Caco-2 (cell line): ENCODE data around the gene CES1. TPM values are rescaled to one million over a fixed set of nuclear protein-coding genes. Genes with fewer than 3 reads are reported as not detected.
"Not testable (repeated sequence)": the region's sequence is repeated elsewhere in the genome, so short reads cannot be mapped to it uniquely, and the experiment has no call there.

Experiments used
- BruUV-seq: library from RNA; stranded (reverse); fragments of 400-500 nt; replicated peaks from 2 replicates; lab custom pipeline; 2021; lab: Mats Ljungman, UMichigan
- CTCF ChIA-PET: fragments of 300-600 bp; sonication (Branson Sonifier 250); formaldehyde crosslinking; loops from one replicate; lab custom pipeline; 2022; ENCODE audit warnings: antibody characterized with exemption; lab: Charles Lee
- POLR2A ChIA-PET: fragments of 300-600 bp; sonication (Branson Sonifier 250); formaldehyde crosslinking; loops from one replicate; lab custom pipeline; 2022; ENCODE audit warnings: antibody characterized with exemption; lab: Charles Lee
- DNase-seq, 2 experiments: peaks; one replicate each; pipeline versions ENCODE4 v3.0.0 to v3.0.0-alpha.2; 2020 to 2022
- H3K27me3 ChIP-seq: replicated peaks from 2 replicates; pipeline ENCODE4 v1.6.0; 2011; ENCODE audit warnings: low read length; ENCODE audit not compliant: control insufficient read depth, insufficient read depth
- H3K36me3 ChIP-seq: 2 replicates; pipeline ENCODE4 v1.5.1; 2011; ENCODE audit warnings: low read length; ENCODE audit not compliant: control insufficient read depth, insufficient read depth
- H3K4me1 ChIP-seq: fragments of 250-450 bp; sonication (Bioruptor Pico); 2 replicates; pipeline ENCODE4 v1.5.1; 2020; ENCODE audit warnings: mild to moderate bottlenecking
- H3K4me3 ChIP-seq: 2 replicates; pipeline ENCODE4 v1.5.1; 2011; ENCODE audit warnings: low read depth, mild to moderate bottlenecking, control low read depth, low read length
- H3K9me3 ChIP-seq: fragments of 250-450 bp; sonication (Bioruptor Pico); 2 replicates; pipeline ENCODE4 v1.5.1; 2020; ENCODE audit warnings: mild to moderate bottlenecking, moderate library complexity
- H3K27ac Mint-ChIP-seq: one replicate; pipeline ENCODE4 v1.8.0; 2022; ENCODE audit warnings: mixed read lengths; ENCODE audit not compliant: unreplicated experiment
- H3K27me3 Mint-ChIP-seq: one replicate; pipeline ENCODE4 v1.8.0; 2022; ENCODE audit warnings: mixed read lengths; ENCODE audit not compliant: insufficient read depth, unreplicated experiment
- H3K36me3 Mint-ChIP-seq: one replicate; pipeline ENCODE4 v1.8.0; 2022; ENCODE audit warnings: mild to moderate bottlenecking, mixed read lengths; ENCODE audit not compliant: insufficient read depth, unreplicated experiment
- H3K4me1 Mint-ChIP-seq: one replicate; pipeline ENCODE4 v1.8.0; 2022; ENCODE audit warnings: low read depth, mixed read lengths; ENCODE audit not compliant: unreplicated experiment
- H3K4me3 Mint-ChIP-seq: one replicate; pipeline ENCODE4 v1.8.0; 2022; ENCODE audit warnings: mild to moderate bottlenecking, moderate library complexity, mixed read lengths; ENCODE audit not compliant: unreplicated experiment
- H3K9me3 Mint-ChIP-seq: one replicate; pipeline ENCODE4 v1.8.0; 2022; ENCODE audit warnings: mixed read lengths; ENCODE audit not compliant: unreplicated experiment
- intact Hi-C: fragments of 100-400 bp; cut with micrococcal nuclease; formaldehyde crosslinking; loops from one replicate; pipeline ENCODE4 v1.10.0; 2022; ENCODE audit not compliant: unreplicated experiment
- total RNA-seq: library from RNA; stranded (reverse); gene quantifications from 2 replicates; pipeline ENCODE4 v1.2.3, GENCODE V29; 2022
- TF ChIP-seq, protein P1 (sequence below), 2 experiments: fragments of 200-600 bp in 1 of 2; IDR thresholded peaks; 1 replicate in 1 of 2; 2 replicates in 1 of 2; pipeline versions ENCODE4 v1.5.1 to v1.8.0; 2011 to 2022; ENCODE audit warnings: antibody characterized with exemption in 1 of 2, control low read depth in 1 of 2, inconsistent platforms in 1 of 2, low read depth in 1 of 2, low read length in 1 of 2, mild to moderate bottlenecking in 1 of 2, moderate library complexity in 1 of 2; ENCODE audit not compliant: insufficient read depth in 1 of 2, severe bottlenecking in 1 of 2, unreplicated experiment in 1 of 2

CES1 gene
- total RNA-seq, 1 experiment from 2014 or later: 97.4 TPM

DNA sequence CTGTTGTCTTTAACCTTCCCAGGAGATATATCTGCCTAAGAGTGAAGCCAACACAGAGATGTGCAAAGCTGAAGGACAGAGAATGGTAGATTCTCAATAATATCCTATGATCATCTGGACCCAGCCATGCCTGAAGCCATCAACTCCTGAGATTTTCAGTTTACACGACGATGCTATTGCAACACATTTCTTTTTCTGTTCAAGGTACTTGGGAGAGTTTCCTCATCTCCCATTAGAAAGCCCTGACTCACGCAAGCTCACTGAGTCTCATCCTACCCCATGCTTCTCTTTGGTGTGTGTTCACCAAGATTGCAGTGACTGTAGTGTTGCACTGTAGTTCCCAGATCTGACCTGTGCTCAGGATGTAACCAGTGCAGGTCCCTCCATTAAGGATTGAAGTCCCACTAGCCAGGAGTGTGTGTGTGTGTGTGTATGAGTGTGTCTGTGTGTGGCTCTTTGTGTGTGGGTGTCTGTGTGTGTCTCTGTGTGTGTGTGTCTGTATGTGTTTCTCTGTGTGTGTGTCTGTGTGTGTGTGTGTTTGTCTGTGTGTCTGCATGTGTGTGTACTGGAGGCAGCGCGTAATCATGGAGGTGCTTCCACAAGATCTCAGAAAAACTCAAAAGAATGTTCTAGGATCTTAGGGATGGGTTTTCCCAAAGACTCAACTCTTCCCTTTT is 15.5 kb downstream of the CES1 start:
- Mint-ChIP-seq H3K4me1 (no peaks in the 10 kb centered on the region), H3K36me3 (no peaks in the 10 kb centered on the region), H3K27me3 (no peaks in the 10 kb centered on the region), H3K27ac (no peak overlapping the region), H3K9me3 (no peaks in the 10 kb centered on the region), H3K4me3 (no peak overlapping the region)
- BruUV-seq: no TSS peak
- no peaks in the 10 kb centered on the region for H3K9me3 ChIP-seq
- H3K27me3 ChIP-seq: no peaks in the 10 kb centered on the region
- intact Hi-C loops: no loop called here
- TF ChIP-seq, protein P1, sequence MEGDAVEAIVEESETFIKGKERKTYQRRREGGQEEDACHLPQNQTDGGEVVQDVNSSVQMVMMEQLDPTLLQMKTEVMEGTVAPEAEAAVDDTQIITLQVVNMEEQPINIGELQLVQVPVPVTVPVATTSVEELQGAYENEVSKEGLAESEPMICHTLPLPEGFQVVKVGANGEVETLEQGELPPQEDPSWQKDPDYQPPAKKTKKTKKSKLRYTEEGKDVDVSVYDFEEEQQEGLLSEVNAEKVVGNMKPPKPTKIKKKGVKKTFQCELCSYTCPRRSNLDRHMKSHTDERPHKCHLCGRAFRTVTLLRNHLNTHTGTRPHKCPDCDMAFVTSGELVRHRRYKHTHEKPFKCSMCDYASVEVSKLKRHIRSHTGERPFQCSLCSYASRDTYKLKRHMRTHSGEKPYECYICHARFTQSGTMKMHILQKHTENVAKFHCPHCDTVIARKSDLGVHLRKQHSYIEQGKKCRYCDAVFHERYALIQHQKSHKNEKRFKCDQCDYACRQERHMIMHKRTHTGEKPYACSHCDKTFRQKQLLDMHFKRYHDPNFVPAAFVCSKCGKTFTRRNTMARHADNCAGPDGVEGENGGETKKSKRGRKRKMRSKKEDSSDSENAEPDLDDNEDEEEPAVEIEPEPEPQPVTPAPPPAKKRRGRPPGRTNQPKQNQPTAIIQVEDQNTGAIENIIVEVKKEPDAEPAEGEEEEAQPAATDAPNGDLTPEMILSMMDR (IDR thresholded peaks at IDR 0.05; ENCODE audit: insufficient read depth in 1 of 2, low read depth in 1 of 2, low read length in 1 of 2, severe bottlenecking in 1 of 2, unreplicated experiment in 1 of 2): no peak
- CTCF ChIA-PET: no interaction called here
- no peak overlapping the region for H3K4me3 ChIP-seq
- no peaks in the 10 kb centered on the region for H3K4me1 ChIP-seq
- DNase-seq: no peak
- no peaks in the 10 kb centered on the region; the same call in 1 of the 2 replicates for H3K36me3 ChIP-seq
- POLR2A ChIA-PET: no interaction called here

DNA sequence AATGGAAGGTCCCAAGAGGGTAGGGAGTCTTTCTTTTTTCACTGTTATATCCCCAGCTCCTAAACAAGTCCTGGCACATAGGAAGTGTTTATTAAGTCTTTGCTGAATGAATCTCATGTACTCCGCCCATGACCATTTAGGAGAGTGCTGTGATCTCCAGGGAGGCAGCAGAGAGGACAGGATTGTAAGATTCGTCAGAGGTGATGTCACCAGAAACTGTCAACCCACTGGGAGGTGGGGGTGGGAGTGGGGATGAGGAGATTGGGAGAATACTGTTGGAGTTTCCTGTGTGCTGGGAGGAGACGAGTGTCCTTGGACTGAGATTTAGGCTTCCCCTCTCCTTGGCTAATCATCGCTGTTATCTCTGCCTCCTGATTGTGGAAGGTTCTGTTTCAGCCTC is 16.7 kb downstream of the CES1 start:
- H3K27me3 Mint-ChIP-seq, H3K36me3 ChIP-seq, POLR2A ChIA-PET, intact Hi-C loops, H3K4me1 Mint-ChIP-seq, BruUV-seq, H3K36me3 Mint-ChIP-seq, H3K9me3 Mint-ChIP-seq, H3K27ac Mint-ChIP-seq, H3K4me1 ChIP-seq, H3K4me3 ChIP-seq, H3K4me3 Mint-ChIP-seq, H3K27me3 ChIP-seq, CTCF ChIA-PET, H3K9me3 ChIP-seq: not testable (repeated sequence)
- DNase-seq: peak in 1 of 2 experiments; percentile 6

DNA sequence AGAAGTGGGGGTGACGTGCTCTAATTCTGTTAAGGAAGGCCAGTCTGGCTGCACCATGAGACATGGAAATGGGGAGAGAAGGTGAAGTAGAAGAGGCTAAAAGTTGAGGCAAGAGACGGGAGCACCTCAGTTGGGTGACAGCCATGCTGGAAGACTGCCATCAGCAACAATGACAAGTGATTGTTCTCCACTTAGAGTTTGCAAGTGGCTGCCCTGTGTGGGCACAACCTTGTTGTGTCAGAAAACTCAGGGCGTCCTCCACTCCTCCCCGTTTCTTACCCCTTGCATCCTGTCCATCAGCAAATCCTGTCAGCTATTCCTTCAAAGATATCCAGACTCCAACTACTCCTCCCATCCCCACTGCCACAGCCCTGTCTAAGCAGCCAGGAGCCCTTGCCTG is 17.6 kb downstream of the CES1 start:
- H3K9me3 Mint-ChIP-seq: no peaks in the 10 kb centered on the region
- H3K4me3 ChIP-seq: no peak overlapping the region
- H3K4me3 Mint-ChIP-seq: no peak overlapping the region
- no peaks in the 10 kb centered on the region for H3K4me1 ChIP-seq
- ChIA-PET POLR2A (no interaction called here), CTCF (no interaction called here)
- H3K9me3 ChIP-seq: no peaks in the 10 kb centered on the region
- no peak overlapping the region for H3K27ac Mint-ChIP-seq
- BruUV-seq: no TSS peak
- no peaks in the 10 kb centered on the region for H3K4me1 Mint-ChIP-seq
- no peaks in the 10 kb centered on the region for H3K27me3 ChIP-seq
- peak in 1 of 2 experiments; percentile 5 for DNase-seq
- H3K27me3 Mint-ChIP-seq: no peaks in the 10 kb centered on the region
- H3K36me3 Mint-ChIP-seq: no peaks in the 10 kb centered on the region
- TF ChIP-seq, protein P1 (IDR thresholded peaks at IDR 0.05; ENCODE audit: insufficient read depth in 1 of 2, low read depth in 1 of 2, low read length in 1 of 2, severe bottlenecking in 1 of 2, unreplicated experiment in 1 of 2): no peak
- no peaks in the 10 kb centered on the region for H3K36me3 ChIP-seq
- intact Hi-C loops: no loop called here

DNA sequence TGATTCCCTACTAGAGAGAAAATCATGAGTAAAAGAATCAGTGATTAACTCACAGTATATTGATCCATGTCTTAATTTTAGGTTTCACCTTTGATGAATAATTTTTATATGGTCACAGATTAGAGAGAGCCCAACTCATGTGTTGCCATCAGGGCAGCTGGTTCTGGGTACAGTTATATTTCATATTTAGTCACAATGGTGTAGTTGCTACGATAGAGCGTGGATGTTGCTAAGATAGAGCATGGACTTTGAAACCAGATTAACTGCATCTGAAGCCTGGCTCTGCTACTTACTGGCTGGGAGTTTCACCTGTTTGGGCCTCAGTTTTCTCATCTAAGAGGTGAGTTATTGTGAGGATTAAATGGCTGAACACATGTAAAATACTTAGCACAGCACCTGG is 18.7 kb downstream of the CES1 start:
- DNase-seq, H3K4me3 Mint-ChIP-seq, H3K36me3 ChIP-seq, POLR2A ChIA-PET, H3K4me1 ChIP-seq, H3K4me3 ChIP-seq, H3K36me3 Mint-ChIP-seq, H3K9me3 Mint-ChIP-seq, H3K9me3 ChIP-seq, BruUV-seq, intact Hi-C loops, H3K27me3 ChIP-seq, H3K4me1 Mint-ChIP-seq, CTCF ChIA-PET, H3K27ac Mint-ChIP-seq, H3K27me3 Mint-ChIP-seq: not testable (repeated sequence)

DNA sequence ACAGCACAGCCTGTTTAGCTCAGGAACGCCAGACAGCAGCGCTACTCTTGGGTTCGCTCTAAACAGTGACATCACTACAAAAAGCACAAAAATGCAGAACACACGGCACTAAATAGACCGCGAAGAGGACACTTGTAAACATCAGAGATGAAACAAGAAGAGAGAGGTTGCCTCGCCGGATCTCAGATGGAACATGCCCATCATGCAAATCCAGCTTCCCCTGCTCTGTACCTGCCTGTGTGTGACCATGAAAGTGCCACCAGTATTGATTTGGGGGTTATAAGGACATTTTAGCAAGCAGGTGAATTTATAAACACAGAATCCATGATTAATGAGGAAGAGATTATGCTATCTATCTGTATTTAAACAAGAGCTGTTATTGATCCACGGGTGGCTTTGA is 19.2 kb downstream of the CES1 start:
- intact Hi-C loops, H3K9me3 Mint-ChIP-seq, H3K27ac Mint-ChIP-seq, BruUV-seq, H3K9me3 ChIP-seq, H3K4me3 ChIP-seq, H3K27me3 ChIP-seq, POLR2A ChIA-PET, H3K4me1 Mint-ChIP-seq, H3K27me3 Mint-ChIP-seq, H3K36me3 Mint-ChIP-seq, H3K4me3 Mint-ChIP-seq, H3K4me1 ChIP-seq, CTCF ChIA-PET, H3K36me3 ChIP-seq: not testable (repeated sequence)
- peak in 1 of 2 experiments; percentile 9 for DNase-seq
